Femur (tissue), 1 donor: Measurements from ENCODE around the gene REPS2.

Experiments used
- DNase-seq: peaks from one replicate; pipeline ENCODE4 v3.0.0-alpha.2; 2017

The REPS2 gene

DNA sequence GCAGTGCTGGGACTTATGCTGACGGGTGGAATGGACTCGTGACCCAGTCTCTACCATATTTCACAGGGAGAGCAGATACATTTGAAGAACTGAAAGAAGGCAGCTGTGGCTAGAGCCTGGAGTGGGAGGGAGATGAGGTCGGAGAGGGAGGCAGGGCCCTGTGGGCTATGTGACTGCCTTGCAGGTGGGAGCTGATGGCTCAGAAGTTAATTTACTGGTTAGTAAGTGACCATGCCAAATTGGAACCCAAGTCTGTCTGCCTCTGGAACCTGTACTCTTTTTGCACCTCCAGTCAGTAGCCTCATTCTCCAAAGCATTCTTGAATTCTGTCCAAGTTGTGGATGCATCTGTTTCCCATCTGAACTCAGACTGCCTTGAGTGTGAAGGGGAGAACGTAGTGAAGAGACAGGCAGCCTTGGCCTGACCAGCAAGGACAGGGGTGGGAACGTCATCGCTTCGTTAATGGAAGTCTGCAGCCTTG is 92.3 kb downstream of the REPS2 start:
- DNase-seq: peak; percentile 75

GRCh38 chrX:17039826-17040225 is 93.4 kb downstream of the REPS2 start:
- DNase-seq: no peak

GRCh38 chrX:17040711-17041110 is 94.3 kb downstream of the REPS2 start:
- DNase-seq: no peak

DNA sequence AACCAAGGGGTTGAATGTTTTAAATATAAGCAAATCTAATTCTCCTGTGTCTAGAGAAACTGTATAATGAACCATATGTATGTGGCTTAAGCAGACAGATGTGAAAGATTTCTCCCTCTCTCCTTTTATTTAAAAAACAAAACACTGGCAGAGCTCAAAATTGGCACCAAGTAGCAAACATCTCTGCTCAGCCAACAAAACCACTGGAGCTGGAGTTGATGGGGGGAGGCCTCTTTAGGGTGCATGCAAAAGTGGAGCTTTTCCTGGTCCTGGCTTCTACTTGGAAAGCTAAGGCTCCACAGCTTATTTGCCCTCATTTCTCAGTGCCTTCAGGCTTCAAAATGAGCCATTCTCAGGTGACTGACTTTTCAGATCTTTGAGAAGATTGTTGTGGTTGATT is 95.6 kb downstream of the REPS2 start:
- DNase-seq: no peak

DNA sequence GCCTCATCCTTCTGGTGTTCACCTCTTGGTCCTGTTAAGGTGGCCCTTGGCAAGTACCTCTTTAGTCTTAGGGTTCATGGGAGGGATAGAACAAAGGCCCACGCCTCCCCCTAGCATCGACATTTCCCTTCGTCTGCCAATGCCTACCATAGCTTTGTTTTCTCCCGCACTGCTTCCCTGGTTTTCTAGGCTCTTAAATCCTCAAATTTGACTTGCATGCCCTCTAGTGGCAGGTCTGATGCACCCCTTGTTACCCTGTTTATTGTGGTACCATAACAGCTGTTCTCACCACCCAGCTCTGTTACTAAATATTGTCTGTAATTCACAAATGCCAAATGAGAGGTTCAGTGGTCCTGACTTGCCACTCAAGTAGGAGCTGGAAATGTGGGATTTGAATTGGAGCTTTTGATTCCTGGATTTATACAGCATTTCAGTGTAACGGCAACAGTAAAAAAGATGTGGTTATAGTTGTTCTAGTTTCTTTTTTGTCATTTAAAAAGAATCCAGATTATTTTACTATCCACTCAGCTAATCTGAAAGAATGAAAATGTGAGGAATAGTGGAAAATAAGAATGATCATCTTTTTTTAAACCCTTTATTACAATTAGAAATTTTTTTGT is 100.1 kb downstream of the REPS2 start:
- DNase-seq: peak; percentile 61

DNA sequence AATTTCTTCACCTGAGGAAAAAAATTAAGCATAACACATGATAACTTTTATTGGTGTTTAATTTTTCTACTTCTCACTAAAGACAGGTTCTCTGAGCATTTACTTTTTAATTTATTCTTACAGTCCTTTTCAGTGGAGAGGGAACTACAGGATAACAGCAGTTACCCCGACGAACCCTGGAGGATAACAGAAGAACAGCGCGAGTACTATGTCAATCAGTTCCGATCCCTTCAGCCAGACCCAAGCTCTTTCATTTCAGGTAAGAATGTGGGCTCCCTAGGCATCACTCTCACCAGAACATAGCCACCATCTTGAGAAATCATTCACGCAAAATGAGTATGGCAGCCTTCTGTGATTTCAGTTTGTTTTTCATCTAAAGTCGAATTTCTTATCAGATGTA is 100.8 kb downstream of the REPS2 start:
- no peak for DNase-seq

DNA sequence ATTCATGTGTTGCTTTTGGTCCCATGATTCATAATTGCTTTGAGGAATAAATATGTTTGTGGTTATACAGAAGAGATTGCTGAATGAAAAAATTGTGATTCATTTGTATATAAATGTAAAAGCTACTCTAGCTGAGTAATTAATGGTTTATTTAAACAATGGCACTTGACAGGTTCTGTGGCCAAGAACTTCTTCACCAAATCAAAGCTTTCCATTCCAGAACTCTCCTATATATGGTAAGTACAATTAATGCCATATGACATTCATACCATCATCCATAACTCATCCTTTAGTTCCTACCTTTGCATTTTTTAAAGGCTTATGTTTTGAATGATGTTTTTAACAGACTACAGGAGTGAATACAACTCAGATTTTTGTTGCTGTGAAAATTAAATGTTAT is 105.8 kb downstream of the REPS2 start:
- DNase-seq: no peak

- DNase-seq: no peak
Measured at GRCh38 chrX:17052793-17053192, 106.3 kb downstream of the REPS2 start.

- DNase-seq: no peak
Measured at GRCh38 chrX:17053502-17053901, 107.0 kb downstream of the REPS2 start.

DNA sequence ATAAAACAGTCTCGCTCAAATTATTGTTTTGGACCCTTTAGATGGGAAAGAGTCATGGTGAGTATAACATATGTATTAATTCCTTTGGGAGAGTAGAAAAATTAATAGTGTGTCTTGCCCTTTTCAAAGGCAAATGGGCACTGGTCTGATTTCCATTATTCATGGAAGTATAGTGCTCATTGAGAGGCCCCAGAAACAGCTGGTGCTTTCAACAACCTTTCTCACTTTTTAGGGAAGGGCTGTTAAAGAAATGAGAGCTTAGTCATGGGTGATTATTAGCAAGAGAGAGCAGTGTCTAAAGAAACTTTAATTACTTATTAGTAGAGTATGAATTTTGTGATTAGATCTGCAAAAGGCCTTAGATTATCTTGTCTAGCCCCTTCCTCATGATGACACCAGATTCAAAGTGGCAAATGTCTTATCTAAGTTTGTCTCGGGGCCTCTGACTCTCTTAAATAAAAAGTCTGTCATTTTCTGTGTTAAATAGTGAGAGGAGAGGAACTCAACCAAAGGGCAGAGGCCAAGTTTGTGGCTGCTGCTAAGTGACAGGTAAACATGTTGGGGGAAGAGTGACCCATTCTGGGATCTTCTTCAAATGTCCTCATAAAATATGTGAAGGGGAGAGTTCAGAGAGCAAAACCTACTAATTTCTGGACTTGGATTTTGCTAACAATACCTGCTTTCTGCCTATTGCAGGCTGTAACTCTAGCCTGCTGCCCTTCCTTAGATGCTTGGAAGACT is 110.6 kb downstream of the REPS2 start:
- DNase-seq: no peak

GRCh38 chrX:17062065-17062464 is 115.6 kb downstream of the REPS2 start:
- DNase-seq: no peak

DNA sequence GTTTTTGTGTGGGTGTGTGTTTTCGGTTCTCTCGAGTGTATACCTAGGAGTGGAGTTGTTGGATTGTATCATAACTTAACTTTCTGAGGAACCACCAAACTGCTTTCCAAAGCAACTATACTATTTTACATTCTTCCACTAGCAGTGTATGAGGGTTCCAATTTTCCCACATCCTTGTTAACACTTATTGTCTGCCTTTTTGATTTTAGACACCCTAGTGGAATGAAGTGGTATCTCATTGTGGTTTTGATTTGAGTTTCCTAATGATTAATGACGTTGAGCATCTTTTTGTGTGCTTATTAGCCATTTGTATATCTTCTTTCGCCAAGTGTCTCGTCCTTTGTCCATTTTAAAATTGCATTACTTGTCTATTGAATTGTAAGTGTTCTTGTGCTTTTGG is 118.6 kb downstream of the REPS2 start:
- DNase-seq: no peak

DNA sequence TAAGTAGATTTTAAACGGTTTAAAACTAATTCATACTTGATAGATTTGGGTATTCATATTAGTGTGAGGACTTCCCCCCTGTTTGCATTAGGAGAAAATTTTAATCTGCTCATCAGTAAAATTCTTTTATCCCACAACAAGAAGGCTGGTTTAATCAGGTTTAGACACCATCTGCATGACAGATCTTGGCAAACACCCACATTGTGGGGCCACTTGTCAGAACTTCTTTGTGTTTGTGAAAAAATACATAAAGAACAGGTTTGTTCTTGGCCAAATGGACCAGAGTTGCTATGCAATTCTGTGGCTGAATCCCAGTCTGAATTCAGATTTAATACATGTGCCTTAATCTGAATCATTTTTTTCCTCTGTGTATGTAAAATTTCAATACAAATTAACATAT is 121.1 kb downstream of the REPS2 start:
- no peak for DNase-seq

- no peak for DNase-seq
Measured at GRCh38 chrX:17072301-17072700, 125.8 kb downstream of the REPS2 start.

- DNase-seq: no peak
Measured at GRCh38 chrX:17072721-17073230, 126.3 kb downstream of the REPS2 start.

- DNase-seq: no peak
Measured at GRCh38 chrX:17075004-17075403, 128.5 kb downstream of the REPS2 start.

DNA sequence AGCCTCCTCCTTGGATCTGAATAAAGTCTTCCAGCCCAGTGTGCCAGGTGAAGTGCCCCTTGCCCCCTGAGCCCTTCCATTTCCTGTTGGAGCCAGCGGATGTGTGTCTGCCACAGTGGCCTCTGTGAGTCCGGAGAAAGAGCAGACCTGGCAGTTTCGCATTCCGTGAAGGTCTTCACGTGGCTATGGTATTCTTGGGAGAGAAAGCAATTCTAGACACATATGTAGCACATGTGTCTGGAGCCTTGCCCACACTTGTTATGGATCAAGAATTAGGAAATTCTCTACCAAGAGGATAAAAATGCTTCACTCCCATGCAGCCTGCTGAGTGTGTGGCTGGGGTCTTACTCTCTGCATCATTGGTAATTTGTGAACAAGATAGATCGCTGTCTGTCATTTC is 130.9 kb downstream of the REPS2 start:
- DNase-seq: no peak

GRCh38 chrX:17078031-17078720 is 131.7 kb downstream of the REPS2 start:
- peak; percentile 32 for DNase-seq

- no peak for DNase-seq
Measured at GRCh38 chrX:17081511-17081910, 135.1 kb downstream of the REPS2 start.

DNA sequence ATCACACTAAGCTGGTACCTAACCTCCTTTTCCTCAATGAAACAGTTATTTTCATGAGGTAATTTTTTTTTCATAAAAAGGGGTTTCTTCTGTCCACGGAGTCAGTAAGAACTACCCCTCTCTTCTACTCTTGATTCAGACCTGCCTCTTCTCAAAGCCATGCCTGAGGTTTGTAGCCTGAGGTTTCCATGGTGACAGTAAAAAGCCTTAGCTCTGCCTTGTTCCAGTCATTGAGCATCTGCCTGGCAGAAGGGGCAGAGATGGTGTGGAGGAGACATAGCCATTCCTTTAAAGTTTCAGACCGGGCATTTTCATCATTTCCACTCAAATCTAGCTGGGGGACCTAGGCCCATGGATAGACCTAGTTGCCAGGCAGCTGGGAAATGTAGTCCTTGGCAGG is 135.5 kb downstream of the REPS2 start:
- DNase-seq: no peak

DNA sequence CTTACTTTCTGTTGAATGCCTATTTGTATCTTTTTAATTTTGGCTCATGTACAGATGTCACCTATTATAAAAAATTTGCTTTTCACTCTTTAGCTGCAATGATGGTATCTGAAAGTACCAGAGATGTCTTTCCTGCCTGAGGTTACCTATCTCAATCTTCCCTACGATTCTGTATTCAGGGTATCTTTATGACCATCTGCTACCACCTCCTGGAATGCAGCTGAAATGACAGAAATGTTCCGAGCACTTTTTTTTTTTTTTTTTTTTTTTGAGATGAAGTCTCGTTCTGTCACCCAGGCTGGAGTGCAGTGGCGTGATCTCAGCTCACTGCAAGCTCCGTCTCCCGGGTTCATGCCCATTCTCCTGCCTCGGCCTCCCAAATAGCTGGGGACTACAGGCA is 136.4 kb downstream of the REPS2 start:
- DNase-seq: no peak

DNA sequence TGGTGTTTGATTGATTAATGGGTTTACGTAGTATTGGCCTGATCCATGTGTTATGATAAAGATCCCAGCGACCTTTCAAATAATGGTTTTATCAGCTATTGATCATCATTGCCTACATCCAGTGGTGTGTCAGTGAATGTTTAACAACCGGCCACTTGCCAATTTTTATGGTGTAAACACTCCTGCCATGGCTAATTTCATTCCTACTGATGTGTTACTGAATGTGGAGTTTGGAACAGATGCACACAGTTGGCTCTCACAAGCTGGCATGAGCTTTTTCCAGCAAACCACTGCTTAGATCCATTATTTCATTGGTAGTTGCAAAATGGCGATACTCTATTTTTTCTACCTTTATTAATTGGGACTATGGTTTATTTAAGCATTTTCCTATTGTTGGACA is 139.9 kb downstream of the REPS2 start:
- no peak for DNase-seq

- DNase-seq: no peak
Measured at GRCh38 chrX:17095161-17095560, 148.7 kb downstream of the REPS2 start.
